ENCODE data around the gene VCAN. TPM values are rescaled to one million over a fixed set of nuclear protein-coding genes. Genes with fewer than 3 reads are reported as not detected.

Gene VCAN
- total and polyA plus RNA-seq, 2 donors (not counting 1 experiment from before 2014, with no cell fraction given), result 2.0 TPM; not detected in 1

GRCh38 chr5:83484294-83484693, 12.8 kb downstream of the VCAN start:
- Mint-ChIP-seq H3K4me1 (no peaks in the 10 kb centered on the region), H3K9me3 (ENCODE audit: insufficient read depth) (no peaks in the 10 kb centered on the region), H3K27me3 (peaks cover 19% of the 10 kb centered on the region), H3K4me3 (no peak overlapping the region), H3K27ac (no peak overlapping the region)
- 93% methylated on average over 1 of the region's 2 CpGs for WGBS (ENCODE audit: insufficient coverage)
- ChIA-PET POLR2A (no interaction called here), CTCF (no interaction called here)
- Histone ChIP-seq H3K36me3 (replicated peaks in 1 of 2; ENCODE audit: control extremely low read depth in 1 of 2, control insufficient read depth in 1 of 2, extremely low read depth in 1 of 2, insufficient read depth in 2 of 2, low read length in 1 of 2) (no peaks in the 10 kb centered on the region), H3K27me3 (replicated peaks in 1 of 4; ENCODE audit: control extremely low read depth in 1 of 4, control insufficient read depth in 3 of 4, insufficient read depth in 4 of 4, low read length in 3 of 4) (peaks cover 0 to 5% (median 0%) of the 10 kb centered on the region in 4 experiments), H3K9ac (ENCODE audit: low read length) (no peak overlapping the region), H3K4me1 (ENCODE audit: control insufficient read depth in 2 of 2, insufficient read depth in 2 of 2, low read length in 2 of 2) (no peaks in the 10 kb centered on the region), H3K9me3 (ENCODE audit: control extremely low read depth in 1 of 3, control insufficient read depth in 2 of 3, insufficient read depth in 1 of 3, low read length in 2 of 3) (no peaks in the 10 kb centered on the region), H4K20me1 (ENCODE audit: control insufficient read depth, insufficient read depth, low read length, poor library complexity, severe bottlenecking) (no peaks in the 10 kb centered on the region), H3K4me3 (ENCODE audit: control extremely low read depth in 1 of 5, extremely low read depth in 1 of 5, insufficient read depth in 1 of 5, low read depth in 2 of 5, low read length in 4 of 5) (no peak overlapping the region), H3K4me2 (replicated peaks; ENCODE audit: low read depth, low read length, poor library complexity, severe bottlenecking) (no peak overlapping the region), H3K79me2 (ENCODE audit: control insufficient read depth, insufficient read depth, low read length) (no peaks in the 10 kb centered on the region), H2AFZ (ENCODE audit: insufficient read depth, low read depth, low read length, poor library complexity, severe bottlenecking) (no peak overlapping the region), H3K27ac (ENCODE audit: low read length in 2 of 2) (no peak overlapping the region)
- ATAC-seq (ENCODE audit: low read depth) (no peak), DNase-seq (no peak)
- TF ChIP-seq EZH2 (IDR thresholded peaks at IDR 0.05; ENCODE audit: borderline replicate concordance, insufficient read depth, low read depth, low read length, poor library complexity, severe bottlenecking) (no peak), CTCF (IDR thresholded peaks at IDR 0.05) (no peak)
- intact Hi-C loops (cut with micrococcal nuclease), result no loop called here

- Histone ChIP-seq H3K79me2 (ENCODE audit: control insufficient read depth, insufficient read depth, low read length) (no peaks in the 10 kb centered on the region), H3K9me3 (ENCODE audit: control extremely low read depth in 1 of 3, control insufficient read depth in 2 of 3, insufficient read depth in 1 of 3, low read length in 2 of 3) (no peaks in the 10 kb centered on the region), H4K20me1 (ENCODE audit: control insufficient read depth, insufficient read depth, low read length, poor library complexity, severe bottlenecking) (no peaks in the 10 kb centered on the region), H3K4me2 (replicated peaks; ENCODE audit: low read depth, low read length, poor library complexity, severe bottlenecking) (no peak overlapping the region), H3K27me3 (replicated peaks in 1 of 4; ENCODE audit: control extremely low read depth in 1 of 4, control insufficient read depth in 3 of 4, insufficient read depth in 4 of 4, low read length in 3 of 4) (peaks cover 0 to 5% (median 0%) of the 10 kb centered on the region in 4 experiments), H3K4me3 (ENCODE audit: control extremely low read depth in 1 of 5, extremely low read depth in 1 of 5, insufficient read depth in 1 of 5, low read depth in 2 of 5, low read length in 4 of 5) (no peak overlapping the region), H3K9ac (ENCODE audit: low read length) (no peak overlapping the region), H3K4me1 (ENCODE audit: control insufficient read depth in 2 of 2, insufficient read depth in 2 of 2, low read length in 2 of 2) (no peaks in the 10 kb centered on the region), H2AFZ (ENCODE audit: insufficient read depth, low read depth, low read length, poor library complexity, severe bottlenecking) (no peak overlapping the region), H3K27ac (ENCODE audit: low read length in 2 of 2) (no peak overlapping the region), H3K36me3 (replicated peaks in 1 of 2; ENCODE audit: control extremely low read depth in 1 of 2, control insufficient read depth in 1 of 2, extremely low read depth in 1 of 2, insufficient read depth in 2 of 2, low read length in 1 of 2) (no peaks in the 10 kb centered on the region)
- CTCF ChIA-PET, result no interaction called here
- Mint-ChIP-seq H3K9me3 (ENCODE audit: insufficient read depth) (no peaks in the 10 kb centered on the region), H3K4me3 (no peak overlapping the region), H3K27ac (no peak overlapping the region), H3K27me3 (peaks cover 7% of the 10 kb centered on the region), H3K4me1 (no peaks in the 10 kb centered on the region)
- TF ChIP-seq CTCF (IDR thresholded peaks at IDR 0.05) (no peak), EZH2 (IDR thresholded peaks at IDR 0.05; ENCODE audit: borderline replicate concordance, insufficient read depth, low read depth, low read length, poor library complexity, severe bottlenecking) (no peak)
- intact Hi-C loops (cut with micrococcal nuclease), result no loop called here
- no peak for DNase-seq
- POLR2A ChIA-PET, result no interaction called here
- WGBS (ENCODE audit: insufficient coverage), result no CpG with 5 or more reads among the region's 4 CpGs
- no peak for ATAC-seq (ENCODE audit: low read depth)
Measured at GRCh38 chr5:83485842-83486241, 14.3 kb downstream of the VCAN start.

All from B cell (primary cell).